ENCODE results near the gene ABCA2.
A peak's percentile ranks its signal among the peaks of the same experiment; 100 is the strongest.

ABCA2 gene

DNA sequence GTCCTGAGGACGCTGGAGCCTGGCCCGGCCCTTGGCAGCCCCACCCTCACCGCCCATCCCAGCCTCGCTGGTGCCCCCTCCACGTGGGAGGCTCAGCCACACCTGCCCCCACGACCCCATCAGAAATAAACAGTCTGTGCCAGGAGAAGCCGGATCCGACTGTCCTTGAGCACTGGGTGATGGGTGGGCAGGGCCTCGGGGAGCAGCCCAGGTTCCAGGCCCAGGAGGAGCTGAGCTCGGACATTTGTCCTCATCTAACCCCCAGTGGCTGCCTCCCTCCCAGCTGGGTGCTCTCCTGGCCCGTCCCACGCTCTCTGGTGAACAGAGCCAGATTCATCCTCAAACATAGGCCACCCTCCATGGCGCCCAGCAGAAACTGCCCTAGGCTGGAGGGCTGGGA is 55.3 kb downstream of the ABCA2 start:
- H3K9me3 ChIP-seq (ENCODE audit: control insufficient read depth in 1 of 2, low read length in 2 of 2) = no peaks in the 10 kb centered on the region
- H3K9ac ChIP-seq (ENCODE audit: low read depth in 1 of 2, low read length in 2 of 2) = no peak overlapping the region
- no peaks in the 10 kb centered on the region for H3K36me3 ChIP-seq (ENCODE audit: control insufficient read depth in 1 of 2, insufficient read depth in 2 of 2, low read length in 2 of 2)
- H3K27me3 ChIP-seq (ENCODE audit: control insufficient read depth in 1 of 2, insufficient read depth in 2 of 2, low read length in 2 of 2) = peaks cover 0 to 14% of the 10 kb centered on the region in 2 donors
- no peak overlapping the region for H3K27ac ChIP-seq (ENCODE audit: low read depth, low read length)
- H3K4me1 ChIP-seq (ENCODE audit: control insufficient read depth in 1 of 2, insufficient read depth in 2 of 2, low read length in 2 of 2) = peaks cover 0 to 8% of the 10 kb centered on the region in 2 donors
- H3K4me3 ChIP-seq (ENCODE audit: low read depth in 1 of 2, low read length in 2 of 2) = no peak overlapping the region

DNA sequence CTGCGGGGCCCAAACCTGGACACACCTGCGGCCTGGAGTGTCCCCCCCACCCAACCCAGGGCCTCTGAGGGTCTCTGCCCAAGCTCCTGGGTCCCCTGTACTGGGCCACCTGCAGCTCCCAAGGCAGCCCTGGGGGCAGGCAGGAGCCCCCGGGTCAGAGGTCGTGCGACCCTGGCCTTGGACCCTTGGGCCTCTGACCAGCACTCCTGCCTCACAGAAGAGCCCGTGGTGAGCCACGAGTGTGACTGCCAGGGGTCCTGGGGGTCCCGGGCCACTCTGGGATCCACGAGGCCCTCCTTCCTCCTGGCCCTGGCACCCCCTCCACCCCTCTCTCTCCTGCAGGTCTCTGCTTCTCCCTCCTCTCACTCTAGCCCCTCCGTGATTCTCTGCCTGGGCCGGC is 55.7 kb downstream of the ABCA2 start:
- peaks cover 0 to 6% of the 10 kb centered on the region in 2 donors for H3K4me1 ChIP-seq (ENCODE audit: control insufficient read depth in 1 of 2, insufficient read depth in 2 of 2, low read length in 2 of 2)
- H3K27me3 ChIP-seq (ENCODE audit: control insufficient read depth in 1 of 2, insufficient read depth in 2 of 2, low read length in 2 of 2) = peaks cover 0 to 10% of the 10 kb centered on the region in 2 donors
- no peaks in the 10 kb centered on the region for H3K36me3 ChIP-seq (ENCODE audit: control insufficient read depth in 1 of 2, insufficient read depth in 2 of 2, low read length in 2 of 2)

DNA sequence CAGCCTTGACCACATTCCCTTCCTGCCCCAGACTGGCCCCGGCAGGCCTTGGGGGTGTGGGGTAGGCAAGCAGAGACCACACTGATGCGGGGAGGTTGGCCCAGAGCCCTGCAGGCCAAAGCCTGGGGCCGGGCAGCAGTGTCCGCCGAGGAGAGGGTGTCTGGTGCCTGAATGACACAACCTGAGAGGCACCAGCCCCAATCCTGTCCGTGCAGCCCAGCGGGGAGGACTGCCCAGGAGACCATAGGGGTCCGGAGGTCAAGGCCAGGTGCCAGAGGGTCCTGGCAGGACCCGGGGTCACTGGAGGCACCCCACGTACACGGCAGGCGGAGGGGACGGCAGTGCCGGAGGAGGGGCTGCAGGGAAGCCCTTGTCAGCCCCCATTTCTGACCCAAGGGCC is 56.3 kb downstream of the ABCA2 start:
- Histone ChIP-seq H3K4me3 (ENCODE audit: low read depth in 1 of 2, low read length in 2 of 2) (no peak overlapping the region), H3K4me1 (ENCODE audit: control insufficient read depth in 1 of 2, insufficient read depth in 2 of 2, low read length in 2 of 2) (peaks cover 0 to 5% of the 10 kb centered on the region in 2 donors), H3K27me3 (ENCODE audit: control insufficient read depth in 1 of 2, insufficient read depth in 2 of 2, low read length in 2 of 2) (peaks cover 0 to 5% of the 10 kb centered on the region in 2 donors), H3K9me3 (ENCODE audit: control insufficient read depth in 1 of 2, low read length in 2 of 2) (no peaks in the 10 kb centered on the region), H3K36me3 (ENCODE audit: control insufficient read depth in 1 of 2, insufficient read depth in 2 of 2, low read length in 2 of 2) (no peaks in the 10 kb centered on the region), H3K27ac (ENCODE audit: low read depth, low read length) (no peak overlapping the region), H3K9ac (ENCODE audit: low read depth in 1 of 2, low read length in 2 of 2) (no peak overlapping the region)

More for the DNA sequence above, 55.7 kb downstream of the ABCA2 start:
- Histone ChIP-seq H3K27ac (ENCODE audit: low read depth, low read length) (no peak overlapping the region), H3K9me3 (ENCODE audit: control insufficient read depth in 1 of 2, low read length in 2 of 2) (no peaks in the 10 kb centered on the region), H3K9ac (ENCODE audit: low read depth in 1 of 2, low read length in 2 of 2) (no peak overlapping the region), H3K4me3 (ENCODE audit: low read depth in 1 of 2, low read length in 2 of 2) (no peak overlapping the region)

DNA sequence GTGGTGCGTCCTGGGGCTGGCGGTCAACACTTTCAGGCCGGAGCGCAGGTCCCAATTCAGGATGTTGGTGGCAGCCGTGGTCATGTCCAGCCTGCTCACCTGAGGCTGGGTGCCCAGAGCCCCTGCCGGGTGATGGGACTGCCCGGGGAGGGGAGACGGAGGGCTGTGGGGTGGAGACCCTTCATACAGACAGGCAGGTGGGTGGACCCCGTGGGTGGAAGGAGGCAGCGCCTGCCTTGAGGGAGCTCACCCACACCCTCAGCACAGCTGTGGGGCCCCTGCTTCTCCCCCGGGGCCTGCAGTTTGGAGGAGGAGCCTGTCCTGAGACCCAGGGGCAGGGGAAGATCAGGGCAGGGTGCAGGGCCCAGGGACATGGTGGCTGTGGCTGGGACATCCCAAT is 57.7 kb downstream of the ABCA2 start:
- no peak overlapping the region for H3K27ac ChIP-seq (ENCODE audit: low read depth, low read length)
- no peak overlapping the region for H3K9ac ChIP-seq (ENCODE audit: low read depth in 1 of 2, low read length in 2 of 2)
- H3K9me3 ChIP-seq (ENCODE audit: control insufficient read depth in 1 of 2, low read length in 2 of 2) = no peaks in the 10 kb centered on the region
- H3K36me3 ChIP-seq (ENCODE audit: control insufficient read depth in 1 of 2, insufficient read depth in 2 of 2, low read length in 2 of 2) = no peaks in the 10 kb centered on the region
- no peak overlapping the region for H3K4me3 ChIP-seq (ENCODE audit: low read depth in 1 of 2, low read length in 2 of 2)
- H3K27me3 ChIP-seq (ENCODE audit: control insufficient read depth in 1 of 2, insufficient read depth in 2 of 2, low read length in 2 of 2) = no peaks in the 10 kb centered on the region
- H3K4me1 ChIP-seq (ENCODE audit: control insufficient read depth in 1 of 2, insufficient read depth in 2 of 2, low read length in 2 of 2) = peaks cover 3 to 5% of the 10 kb centered on the region in 2 donors

DNA sequence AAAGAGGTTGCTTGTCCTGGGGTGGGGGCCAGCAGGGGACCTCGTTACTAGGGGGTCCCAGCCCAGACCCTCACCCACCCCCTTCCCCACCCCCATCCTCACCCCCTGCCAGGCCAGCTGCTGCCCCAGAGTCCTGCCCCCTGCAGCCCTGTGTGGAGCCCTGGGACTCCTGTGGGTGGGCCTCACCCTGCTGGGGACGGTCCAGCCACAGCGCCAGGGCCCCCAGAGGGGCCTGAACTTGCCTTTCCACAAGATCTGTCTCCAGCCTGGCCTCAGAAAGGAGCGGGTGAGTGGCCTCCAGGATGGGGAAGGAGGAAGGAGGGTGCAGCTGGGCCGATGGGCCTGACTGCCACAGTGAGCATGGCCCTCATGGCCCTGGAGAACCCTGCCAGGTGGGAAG is 58.3 kb downstream of the ABCA2 start:
- no peak overlapping the region for H3K9ac ChIP-seq (ENCODE audit: low read depth in 1 of 2, low read length in 2 of 2)
- no peaks in the 10 kb centered on the region for H3K36me3 ChIP-seq (ENCODE audit: control insufficient read depth in 1 of 2, insufficient read depth in 2 of 2, low read length in 2 of 2)
- H3K27me3 ChIP-seq (ENCODE audit: control insufficient read depth in 1 of 2, insufficient read depth in 2 of 2, low read length in 2 of 2) = no peaks in the 10 kb centered on the region
- peaks cover 5 to 6% of the 10 kb centered on the region in 2 donors for H3K4me1 ChIP-seq (ENCODE audit: control insufficient read depth in 1 of 2, insufficient read depth in 2 of 2, low read length in 2 of 2)
- H3K27ac ChIP-seq (ENCODE audit: low read depth, low read length) = no peak overlapping the region
- no peaks in the 10 kb centered on the region for H3K9me3 ChIP-seq (ENCODE audit: control insufficient read depth in 1 of 2, low read length in 2 of 2)
- no peak overlapping the region for H3K4me3 ChIP-seq (ENCODE audit: low read depth in 1 of 2, low read length in 2 of 2)

DNA sequence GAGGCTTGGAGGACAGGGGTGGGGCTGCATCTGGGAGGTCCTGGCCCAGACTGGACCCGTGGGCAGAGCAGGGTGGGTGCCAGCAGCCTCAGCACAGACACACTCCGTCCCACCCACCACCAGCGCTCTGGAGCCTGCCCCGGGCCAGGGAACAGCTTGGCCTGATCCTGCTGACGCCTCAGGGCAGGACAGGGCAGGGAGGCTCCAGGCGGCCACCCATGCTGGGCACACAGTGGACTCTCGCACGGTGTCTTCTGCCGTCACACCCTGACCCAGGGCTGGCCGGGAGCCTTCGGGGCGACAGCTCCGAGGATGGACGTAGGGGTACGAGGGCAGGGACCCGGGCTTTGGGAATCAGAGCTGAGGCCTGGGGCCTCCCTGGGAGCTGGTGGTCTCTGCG is 58.9 kb downstream of the ABCA2 start:
- H3K27me3 ChIP-seq (ENCODE audit: control insufficient read depth in 1 of 2, insufficient read depth in 2 of 2, low read length in 2 of 2) = no peaks in the 10 kb centered on the region
- H3K4me3 ChIP-seq (ENCODE audit: low read depth in 1 of 2, low read length in 2 of 2) = no peak overlapping the region
- H3K4me1 ChIP-seq (ENCODE audit: control insufficient read depth in 1 of 2, insufficient read depth in 2 of 2, low read length in 2 of 2) = peaks cover 10 to 13% of the 10 kb centered on the region in 2 donors
- H3K36me3 ChIP-seq (ENCODE audit: control insufficient read depth in 1 of 2, insufficient read depth in 2 of 2, low read length in 2 of 2) = no peaks in the 10 kb centered on the region
- no peak overlapping the region for H3K27ac ChIP-seq (ENCODE audit: low read depth, low read length)
- H3K9me3 ChIP-seq (ENCODE audit: control insufficient read depth in 1 of 2, low read length in 2 of 2) = no peaks in the 10 kb centered on the region
- no peak overlapping the region for H3K9ac ChIP-seq (ENCODE audit: low read depth in 1 of 2, low read length in 2 of 2)

DNA sequence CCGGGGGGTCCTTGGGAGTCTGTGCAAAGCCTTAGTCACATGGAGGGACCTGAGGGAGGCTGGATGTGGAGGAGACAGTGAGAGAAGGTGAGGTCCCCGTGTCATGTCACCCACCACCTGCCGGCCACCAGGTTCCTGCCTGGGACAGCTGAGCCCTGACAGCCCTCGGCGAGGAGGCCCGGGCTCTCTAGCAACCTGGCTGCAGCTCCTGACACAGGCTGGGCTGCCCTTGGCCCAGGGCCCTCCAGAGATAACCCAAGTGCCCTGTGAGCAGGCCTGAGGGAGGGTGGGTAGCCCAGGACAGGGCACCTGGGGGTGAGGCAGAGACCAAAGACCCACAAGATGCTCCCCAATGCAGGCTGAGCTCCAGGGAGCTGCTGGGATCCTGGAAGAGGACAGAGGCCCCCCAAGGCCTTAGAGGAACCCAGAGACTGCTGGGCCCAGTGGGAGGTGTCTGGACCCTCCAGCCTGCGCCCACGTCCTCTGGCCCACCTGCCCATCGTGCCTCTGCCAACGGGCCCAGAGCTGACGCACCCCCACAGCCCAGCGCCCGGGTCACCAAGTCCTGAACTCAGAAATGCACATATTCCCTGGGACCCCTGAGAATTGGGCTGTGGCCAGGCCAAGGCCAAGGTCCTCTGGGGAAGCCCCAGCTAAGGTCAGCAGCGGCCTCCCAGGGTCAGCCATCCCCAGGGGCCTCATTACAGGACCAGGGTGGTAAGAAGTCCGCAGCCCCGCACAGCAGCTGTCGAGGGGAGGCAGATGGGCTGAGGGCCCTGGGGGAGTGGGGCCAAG is 59.5 kb downstream of the ABCA2 start:
- no peaks in the 10 kb centered on the region for H3K9me3 ChIP-seq (ENCODE audit: control insufficient read depth in 1 of 2, low read length in 2 of 2)
- H3K36me3 ChIP-seq (ENCODE audit: control insufficient read depth in 1 of 2, insufficient read depth in 2 of 2, low read length in 2 of 2) = no peaks in the 10 kb centered on the region
- H3K9ac ChIP-seq (ENCODE audit: low read depth in 1 of 2, low read length in 2 of 2) = no peak overlapping the region
- peaks cover 12 to 14% of the 10 kb centered on the region in 2 donors for H3K4me1 ChIP-seq (ENCODE audit: control insufficient read depth in 1 of 2, insufficient read depth in 2 of 2, low read length in 2 of 2)
- H3K27me3 ChIP-seq (ENCODE audit: control insufficient read depth in 1 of 2, insufficient read depth in 2 of 2, low read length in 2 of 2) = no peaks in the 10 kb centered on the region
- H3K27ac ChIP-seq (ENCODE audit: low read depth, low read length) = no peak overlapping the region
- H3K4me3 ChIP-seq (ENCODE audit: low read depth in 1 of 2, low read length in 2 of 2) = no peak overlapping the region

DNA sequence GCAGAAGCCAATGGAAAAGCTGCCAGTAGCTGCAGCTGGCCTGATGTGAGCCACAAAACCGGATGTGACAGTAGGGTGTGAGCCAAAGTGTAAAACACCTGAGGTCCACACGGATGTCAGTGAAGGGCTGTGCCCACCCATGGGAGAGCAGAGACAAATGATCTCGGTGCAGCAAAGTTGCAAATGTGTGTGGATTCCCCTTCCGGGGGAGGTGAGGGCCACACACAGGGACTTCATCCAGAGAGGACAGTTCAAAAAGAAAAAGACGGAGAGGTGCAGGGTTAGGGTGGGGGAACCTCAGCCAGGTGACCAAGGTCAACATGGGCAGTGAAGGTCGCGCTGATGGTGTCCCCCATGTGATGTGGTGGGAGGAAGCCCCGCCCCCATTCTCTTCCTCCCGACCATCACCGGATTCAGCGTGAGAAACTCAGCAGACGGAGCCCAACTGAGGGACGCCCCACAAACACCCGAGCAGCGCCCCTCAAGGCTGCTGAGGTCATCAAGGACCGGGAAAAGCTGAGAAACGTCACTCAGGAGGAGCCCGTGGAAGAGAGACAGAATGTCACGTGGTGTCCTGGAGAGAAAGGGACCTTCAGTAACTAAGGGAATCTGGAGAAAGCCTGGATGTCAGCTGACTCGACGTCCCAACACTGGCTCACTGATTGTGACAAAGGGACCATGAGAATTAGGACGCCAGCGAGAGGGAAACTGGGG is 62.1 kb downstream of the ABCA2 start:
- H3K27me3 ChIP-seq (ENCODE audit: control insufficient read depth in 1 of 2, insufficient read depth in 2 of 2, low read length in 2 of 2) = no peaks in the 10 kb centered on the region
- no peaks in the 10 kb centered on the region for H3K9me3 ChIP-seq (ENCODE audit: control insufficient read depth in 1 of 2, low read length in 2 of 2)
- H3K9ac ChIP-seq (ENCODE audit: low read depth in 1 of 2, low read length in 2 of 2) = peak overlapping the region in 1 of 2 donors; percentile 2
- peaks cover 12 to 14% of the 10 kb centered on the region in 2 donors for H3K4me1 ChIP-seq (ENCODE audit: control insufficient read depth in 1 of 2, insufficient read depth in 2 of 2, low read length in 2 of 2)
- H3K27ac ChIP-seq (ENCODE audit: low read depth, low read length) = no peak overlapping the region
- peak overlapping the region in 1 of 2 donors; percentile 22 for H3K4me3 ChIP-seq (ENCODE audit: low read depth in 1 of 2, low read length in 2 of 2)
- H3K36me3 ChIP-seq (ENCODE audit: control insufficient read depth in 1 of 2, insufficient read depth in 2 of 2, low read length in 2 of 2) = no peaks in the 10 kb centered on the region

DNA sequence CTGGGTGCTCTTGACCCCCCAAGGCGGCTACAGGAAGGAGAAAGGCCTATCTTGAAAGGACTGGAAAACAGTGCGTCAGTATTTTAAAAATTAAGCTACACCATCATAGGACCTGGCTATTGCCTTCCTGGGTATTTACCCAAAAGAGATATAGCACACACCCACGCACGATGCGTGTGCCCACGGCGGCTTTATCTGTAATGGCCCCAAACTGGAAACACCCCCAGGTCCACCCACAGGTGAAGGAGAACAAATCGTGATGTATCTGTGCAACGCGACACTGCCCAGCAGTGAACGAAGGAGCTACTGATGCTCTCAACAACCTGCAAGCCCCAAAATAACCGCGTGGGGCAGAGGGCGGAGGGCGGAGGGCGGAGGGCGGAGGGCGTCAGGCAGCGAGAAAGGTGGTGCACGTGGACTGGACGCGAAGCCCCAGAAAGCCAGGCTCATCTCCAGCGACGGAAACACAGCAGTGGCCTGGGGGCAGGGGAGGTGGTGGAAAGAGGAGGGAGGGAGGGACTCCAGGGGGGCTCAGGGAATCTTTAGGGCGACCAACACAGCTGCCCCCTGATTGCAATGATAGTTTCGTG is 63.1 kb downstream of the ABCA2 start:
- peaks cover 12 to 14% of the 10 kb centered on the region in 2 donors for H3K4me1 ChIP-seq (ENCODE audit: control insufficient read depth in 1 of 2, insufficient read depth in 2 of 2, low read length in 2 of 2)
- H3K4me3 ChIP-seq (ENCODE audit: low read depth in 1 of 2, low read length in 2 of 2) = peak overlapping the region; percentile 28 to 36
- no peaks in the 10 kb centered on the region for H3K9me3 ChIP-seq (ENCODE audit: control insufficient read depth in 1 of 2, low read length in 2 of 2)
- peak overlapping the region in 1 of 2 donors; percentile 10 for H3K9ac ChIP-seq (ENCODE audit: low read depth in 1 of 2, low read length in 2 of 2)
- H3K36me3 ChIP-seq (ENCODE audit: control insufficient read depth in 1 of 2, insufficient read depth in 2 of 2, low read length in 2 of 2) = no peaks in the 10 kb centered on the region
- no peak overlapping the region for H3K27ac ChIP-seq (ENCODE audit: low read depth, low read length)
- H3K27me3 ChIP-seq (ENCODE audit: control insufficient read depth in 1 of 2, insufficient read depth in 2 of 2, low read length in 2 of 2) = no peaks in the 10 kb centered on the region

DNA sequence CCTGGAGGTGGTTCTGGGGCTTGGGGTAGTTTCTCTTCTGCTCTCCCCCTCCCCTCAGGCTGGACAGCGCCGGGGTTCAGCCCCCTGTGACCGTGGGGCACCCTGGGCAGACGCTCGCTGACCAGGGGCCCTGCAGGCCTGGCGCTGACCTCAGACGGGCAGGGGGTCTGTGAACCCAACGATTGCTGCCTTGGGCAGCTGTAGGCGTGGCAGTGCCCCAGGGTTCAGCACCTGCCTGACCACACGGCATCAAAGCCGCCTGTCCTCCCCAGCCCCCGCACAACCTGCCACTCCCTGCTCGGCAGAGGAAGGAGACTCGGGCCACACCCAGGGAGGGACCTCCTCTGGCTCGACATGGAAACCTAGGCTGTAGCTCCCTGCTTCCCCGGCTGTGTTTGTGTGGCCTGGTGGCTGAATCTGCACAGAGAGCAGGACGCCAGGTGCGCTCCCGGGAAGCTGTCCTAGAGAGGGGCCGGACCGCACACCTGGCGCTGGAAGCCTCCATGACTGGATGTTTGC is 63.8 kb downstream of the ABCA2 start:
- H3K9me3 ChIP-seq (ENCODE audit: control insufficient read depth in 1 of 2, low read length in 2 of 2) = no peaks in the 10 kb centered on the region
- no peaks in the 10 kb centered on the region for H3K27me3 ChIP-seq (ENCODE audit: control insufficient read depth in 1 of 2, insufficient read depth in 2 of 2, low read length in 2 of 2)
- no peak overlapping the region for H3K27ac ChIP-seq (ENCODE audit: low read depth, low read length)
- H3K36me3 ChIP-seq (ENCODE audit: control insufficient read depth in 1 of 2, insufficient read depth in 2 of 2, low read length in 2 of 2) = no peaks in the 10 kb centered on the region
- H3K4me3 ChIP-seq (ENCODE audit: low read depth in 1 of 2, low read length in 2 of 2) = peak overlapping the region; percentile 28 to 36
- peak overlapping the region in 1 of 2 donors; percentile 10 for H3K9ac ChIP-seq (ENCODE audit: low read depth in 1 of 2, low read length in 2 of 2)
- H3K4me1 ChIP-seq (ENCODE audit: control insufficient read depth in 1 of 2, insufficient read depth in 2 of 2, low read length in 2 of 2) = peaks cover 12 to 14% of the 10 kb centered on the region in 2 donors
